ACC112 (cell line): ENCODE results near the gene NOS2.
"Not testable (repeated sequence)": the region's sequence is repeated elsewhere in the genome, so short reads cannot be mapped to it uniquely, and the experiment has no call there.

Source experiments
- H2AFZ ChIP-seq: fragments of 200-600 bp; sonication (generic); one replicate; pipeline ENCODE4 v1.6.0; 2017; ENCODE audit warnings: antibody characterized with exemption, low read length; ENCODE audit not compliant: unreplicated experiment
- H3K27ac ChIP-seq: fragments of 200-600 bp; sonication (generic); 2 replicates; pipeline ENCODE4 v1.5.1; 2014; ENCODE audit warnings: low read depth, mild to moderate bottlenecking, antibody characterized with exemption, low read length, moderate library complexity
- H3K27me3 ChIP-seq: fragments of 200-600 bp; sonication (generic); 2 replicates; pipeline ENCODE4 v1.6.1; 2014; ENCODE audit warnings: mild to moderate bottlenecking, antibody characterized with exemption, low read length, moderate library complexity, mixed read lengths; ENCODE audit not compliant: insufficient read depth
- H3K36me3 ChIP-seq: fragments of 200-600 bp; sonication (generic); 2 replicates; pipeline ENCODE4 v1.6.1; 2016; ENCODE audit warnings: mild to moderate bottlenecking, antibody characterized with exemption, low read length, moderate library complexity, mixed read lengths; ENCODE audit not compliant: insufficient read depth
- H3K4me1 ChIP-seq: fragments of 200-600 bp; sonication (generic); one replicate; pipeline ENCODE4 v1.6.1; 2016; ENCODE audit warnings: low read length, mixed read lengths; ENCODE audit not compliant: insufficient read depth, unreplicated experiment, control insufficient read depth
- H3K4me3 ChIP-seq: fragments of 200-600 bp; sonication (generic); 2 replicates; pipeline ENCODE4 v1.5.1; 2014; ENCODE audit warnings: mild to moderate bottlenecking, low read depth, low read length
- H3K79me2 ChIP-seq: fragments of 200-600 bp; sonication (generic); one replicate; pipeline ENCODE4 v1.6.0; 2016; ENCODE audit warnings: low read length; ENCODE audit not compliant: control insufficient read depth, unreplicated experiment, insufficient read depth

NOS2 gene

GRCh38 chr17:27752831-27753619, 47.3 kb downstream of the NOS2 start:
- not testable (repeated sequence) for H3K4me3 ChIP-seq, H3K4me1 ChIP-seq, H3K27me3 ChIP-seq, H3K27ac ChIP-seq, H3K79me2 ChIP-seq, H2AFZ ChIP-seq, H3K36me3 ChIP-seq

- Histone ChIP-seq H3K4me1 (no peaks in the 10 kb centered on the region), H3K36me3 (no peaks in the 10 kb centered on the region), H3K79me2 (no peaks in the 10 kb centered on the region), H3K4me3 (no peak overlapping the region), H3K27me3 (no peaks in the 10 kb centered on the region), H3K27ac (no peak overlapping the region), H2AFZ (no peak overlapping the region)
Observed at GRCh38 chr17:27751622-27752490, 48.5 kb downstream of the NOS2 start.

DNA sequence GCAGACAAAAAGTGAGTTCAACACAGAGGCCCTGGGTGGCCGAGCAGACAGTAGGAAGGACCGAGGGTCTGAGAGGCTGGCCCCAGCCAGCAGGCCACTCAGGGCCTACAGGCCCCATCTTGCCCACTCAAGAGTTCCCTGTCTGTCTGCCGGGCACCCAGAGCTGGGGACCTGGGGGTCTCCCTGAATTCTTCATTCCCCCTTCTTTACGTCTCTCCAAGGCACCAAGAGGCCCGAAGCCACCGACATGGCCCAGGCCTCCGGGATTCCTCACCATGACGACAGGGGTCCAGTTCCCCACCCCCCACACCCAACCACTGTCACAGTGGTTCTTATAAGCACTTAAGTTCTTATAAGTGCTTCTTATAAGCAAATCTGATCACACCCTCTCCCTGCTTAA, 49.2 kb downstream of the NOS2 start:
- H3K4me1 ChIP-seq, result no peaks in the 10 kb centered on the region
- no peaks in the 10 kb centered on the region for H3K36me3 ChIP-seq
- no peak overlapping the region for H2AFZ ChIP-seq
- H3K4me3 ChIP-seq, result no peak overlapping the region
- no peaks in the 10 kb centered on the region for H3K79me2 ChIP-seq
- H3K27ac ChIP-seq, result no peak overlapping the region
- no peaks in the 10 kb centered on the region for H3K27me3 ChIP-seq

DNA sequence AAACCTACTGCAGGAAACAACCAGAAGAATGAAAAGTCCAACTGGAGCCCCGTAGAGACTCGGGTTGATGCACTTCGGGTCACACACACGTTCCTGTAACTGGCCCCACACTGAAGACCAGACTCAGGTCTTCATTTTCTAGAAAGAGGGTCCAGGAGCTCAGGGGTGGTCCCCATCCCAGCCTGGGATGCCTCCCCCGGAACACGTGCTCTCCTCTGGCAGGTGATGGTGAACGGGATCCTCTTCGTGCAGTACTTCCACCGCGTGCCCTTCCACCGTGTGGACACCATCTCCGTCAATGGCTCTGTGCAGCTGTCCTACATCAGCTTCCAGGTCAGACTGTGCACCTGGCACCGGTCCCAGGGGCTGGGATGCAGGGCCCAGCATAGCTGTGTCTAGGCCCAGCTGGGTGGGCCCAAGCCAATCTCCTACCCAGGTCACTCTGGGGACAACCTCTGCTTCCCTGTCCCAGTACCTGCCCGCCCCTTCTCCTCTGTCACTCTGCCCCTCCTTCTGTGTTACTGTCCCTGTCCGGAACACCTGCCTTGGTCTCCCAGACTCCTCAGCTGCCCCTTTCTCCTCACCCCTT, 50.7 kb downstream of the NOS2 start:
- not testable (repeated sequence) for H2AFZ ChIP-seq, H3K4me3 ChIP-seq, H3K27ac ChIP-seq, H3K79me2 ChIP-seq, H3K4me1 ChIP-seq, H3K27me3 ChIP-seq, H3K36me3 ChIP-seq

DNA sequence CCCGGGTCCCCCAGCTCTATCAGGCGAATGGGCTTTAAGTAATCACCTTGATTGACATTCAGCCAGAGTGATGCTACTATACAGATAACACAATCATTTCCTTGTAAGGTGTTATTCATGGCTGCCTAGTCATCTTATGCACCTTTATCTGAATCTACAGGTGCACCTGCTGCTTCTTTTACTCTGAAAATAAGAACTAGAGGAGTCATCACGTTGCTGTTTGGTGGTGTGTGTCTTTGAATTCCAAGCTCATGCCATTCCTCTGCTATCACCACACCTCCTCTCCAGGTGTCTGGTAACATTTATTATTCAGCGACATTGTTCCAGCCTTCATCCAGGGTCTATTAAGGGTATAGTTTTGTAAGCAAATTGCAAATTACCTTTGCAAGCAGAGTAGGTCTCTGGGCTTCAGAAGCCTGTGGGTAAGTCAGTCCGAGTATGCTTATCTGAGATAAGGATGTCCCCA, 51.9 kb downstream of the NOS2 start:
- H2AFZ ChIP-seq, result no peak overlapping the region
- no peaks in the 10 kb centered on the region for H3K79me2 ChIP-seq
- H3K4me1 ChIP-seq, result no peaks in the 10 kb centered on the region
- no peaks in the 10 kb centered on the region for H3K36me3 ChIP-seq
- no peak overlapping the region for H3K27ac ChIP-seq
- no peak overlapping the region for H3K4me3 ChIP-seq
- no peaks in the 10 kb centered on the region for H3K27me3 ChIP-seq

GRCh38 chr17:27747462-27748359, 52.6 kb downstream of the NOS2 start:
- Histone ChIP-seq H3K4me1 (no peaks in the 10 kb centered on the region), H3K79me2 (no peaks in the 10 kb centered on the region), H3K27ac (no peak overlapping the region), H3K27me3 (no peaks in the 10 kb centered on the region), H2AFZ (no peak overlapping the region), H3K4me3 (no peak overlapping the region), H3K36me3 (no peaks in the 10 kb centered on the region)

DNA sequence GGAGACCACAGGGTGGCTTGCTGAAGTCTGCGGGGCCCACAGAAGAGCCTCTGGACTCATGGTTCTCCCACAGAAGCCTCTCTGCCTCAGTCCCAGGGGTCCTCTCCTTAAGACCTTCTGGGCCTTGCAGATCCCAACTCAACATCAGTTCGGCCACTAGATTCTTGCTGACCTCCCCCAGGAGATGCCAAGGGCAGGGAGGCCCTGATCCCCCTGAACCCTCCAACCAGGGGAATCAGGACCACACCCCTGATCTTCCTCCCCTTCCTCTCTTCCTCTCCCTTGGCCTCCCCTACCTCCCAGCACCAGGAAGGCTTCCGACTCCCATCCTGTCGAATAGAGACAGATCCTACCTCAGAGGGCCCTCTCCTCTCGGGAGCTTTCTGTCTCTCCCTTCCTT, 53.4 kb downstream of the NOS2 start:
- Histone ChIP-seq H3K4me3 (no peak overlapping the region), H3K27me3 (no peaks in the 10 kb centered on the region), H3K36me3 (no peaks in the 10 kb centered on the region), H3K79me2 (no peaks in the 10 kb centered on the region), H3K4me1 (no peaks in the 10 kb centered on the region), H2AFZ (no peak overlapping the region), H3K27ac (no peak overlapping the region)

DNA sequence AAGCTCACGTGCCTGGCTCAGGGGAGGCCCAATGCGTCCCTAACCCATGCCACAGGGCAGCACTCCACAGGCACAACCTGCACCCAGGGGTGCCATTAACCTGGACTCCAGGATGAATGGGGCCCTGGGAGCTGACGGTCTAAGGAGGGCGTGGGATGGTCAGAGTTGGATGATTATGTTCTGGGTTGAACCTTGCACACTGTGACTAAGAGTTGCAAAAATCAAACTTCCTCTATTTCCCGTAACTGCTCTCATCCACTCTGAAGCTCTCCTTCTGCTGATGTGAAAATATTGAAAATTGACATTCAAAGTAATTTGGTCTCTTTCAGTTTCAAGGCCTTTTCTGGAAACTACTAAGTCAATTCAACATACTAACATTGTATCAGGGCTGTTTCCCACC, 54.0 kb downstream of the NOS2 start:
- H3K4me1 ChIP-seq, H3K27ac ChIP-seq, H3K4me3 ChIP-seq, H3K79me2 ChIP-seq, H3K36me3 ChIP-seq, H2AFZ ChIP-seq, H3K27me3 ChIP-seq: not testable (repeated sequence)

- not testable (repeated sequence) for H3K27ac ChIP-seq, H3K36me3 ChIP-seq, H2AFZ ChIP-seq, H3K4me3 ChIP-seq, H3K4me1 ChIP-seq, H3K27me3 ChIP-seq, H3K79me2 ChIP-seq
Observed at GRCh38 chr17:27745207-27745830, 55.0 kb downstream of the NOS2 start.
